Upper lobe of right lung (tissue), 1 donor: ENCODE data around the gene CTDP1. TPM values are rescaled to one million over a fixed set of nuclear protein-coding genes. Genes with fewer than 3 reads are reported as not detected.

Source experiments
- ATAC-seq: fragments of 200-7000 bp; cut with Tn5 transposase; one replicate; pipeline ENCODE4 v1.9.1; 2020; ENCODE audit warnings: mild to moderate bottlenecking, moderate library complexity
- DNase-seq: peaks from one replicate; pipeline ENCODE4 v3.0.0-alpha.2; 2020
- H3K27ac ChIP-seq: fragments of 200-600 bp; one replicate; pipeline ENCODE4 v1.8.0; 2022
- H3K27me3 ChIP-seq: fragments of 200-600 bp; one replicate; pipeline ENCODE4 v1.8.0; 2022; ENCODE audit warnings: mild to moderate bottlenecking
- H3K36me3 ChIP-seq: fragments of 200-600 bp; one replicate; pipeline ENCODE4 v1.8.0; 2022
- H3K4me1 ChIP-seq: fragments of 200-600 bp; one replicate; pipeline ENCODE4 v1.8.0; 2022
- H3K4me3 ChIP-seq: fragments of 200-600 bp; one replicate; pipeline ENCODE4 v1.8.0; 2022; ENCODE audit warnings: mild to moderate bottlenecking
- H3K9me3 ChIP-seq: fragments of 200-600 bp; one replicate; pipeline ENCODE4 v1.8.0; 2022
- intact Hi-C: fragments of 100-400 bp; cut with DNase I; formaldehyde crosslinking; loops from one replicate; pipeline ENCODE4 v1.11.0; 2022
- total RNA-seq: library from RNA; stranded (reverse); fragmentation: NEBNext Ultra II Directional; extraction: Animal tissue kit (Norgen Biotek cat#: 25700); gene quantifications from one replicate; pipeline ENCODE4 v1.2.1, GENCODE V29; 2021
- TF ChIP-seq, protein P1 (sequence below): fragments of 200-600 bp; IDR thresholded peaks from one replicate; pipeline ENCODE4 v1.8.0; 2022; ENCODE audit warnings: antibody characterized with exemption
- donor health status: DM: no; HTN: yes; CAD: no; lungs with severe emphysema.

Gene CTDP1
- total RNA-seq, 1 donor from 2014 or later: 23.0 TPM

DNA sequence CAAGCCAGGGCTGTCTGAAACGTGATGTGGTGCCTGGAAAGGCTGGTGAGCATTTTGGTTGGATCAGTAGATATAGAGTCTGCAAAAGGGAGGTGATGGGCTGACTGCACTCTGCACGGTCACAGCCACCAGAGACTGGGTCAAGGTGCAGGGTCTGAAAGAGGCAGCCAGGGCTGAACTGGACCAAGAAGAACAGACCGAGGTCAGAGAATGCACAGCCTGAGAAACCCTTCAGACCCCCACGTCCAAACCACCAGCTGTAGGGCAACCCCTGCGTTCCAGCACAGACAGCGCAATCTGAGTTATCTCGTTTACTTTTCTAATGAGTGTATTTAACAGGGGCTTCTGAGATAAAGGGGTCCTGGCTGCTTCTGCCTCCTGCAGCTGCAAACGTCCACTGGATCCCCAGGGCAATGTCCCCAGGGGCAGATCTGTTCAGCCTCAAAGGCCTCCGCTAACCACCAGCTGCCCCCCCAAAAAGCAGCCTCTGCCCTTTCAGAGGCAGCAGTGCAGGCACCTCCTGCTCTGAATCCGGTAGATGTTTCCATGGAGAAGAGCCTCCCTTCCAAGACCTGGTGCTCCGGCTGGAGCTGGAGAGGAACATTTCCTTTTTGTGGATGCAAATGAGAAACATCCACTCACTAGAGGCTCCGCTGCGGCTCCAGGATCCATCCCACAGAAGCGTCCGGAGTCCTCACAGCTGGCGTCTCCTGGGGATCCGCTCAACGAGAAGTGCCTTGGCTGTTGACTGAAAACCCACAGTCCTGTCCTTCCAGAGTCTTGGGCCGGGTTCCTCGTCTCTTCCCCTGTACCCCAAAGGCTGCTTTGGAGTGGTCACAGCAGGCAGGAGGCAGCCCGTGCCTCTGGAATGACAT, 117.2 kb downstream of the CTDP1 start:
- intact Hi-C loops: no loop called here
- peaks cover 59% of the 10 kb centered on the region for H3K27me3 ChIP-seq
- DNase-seq: peak; percentile 57

DNA sequence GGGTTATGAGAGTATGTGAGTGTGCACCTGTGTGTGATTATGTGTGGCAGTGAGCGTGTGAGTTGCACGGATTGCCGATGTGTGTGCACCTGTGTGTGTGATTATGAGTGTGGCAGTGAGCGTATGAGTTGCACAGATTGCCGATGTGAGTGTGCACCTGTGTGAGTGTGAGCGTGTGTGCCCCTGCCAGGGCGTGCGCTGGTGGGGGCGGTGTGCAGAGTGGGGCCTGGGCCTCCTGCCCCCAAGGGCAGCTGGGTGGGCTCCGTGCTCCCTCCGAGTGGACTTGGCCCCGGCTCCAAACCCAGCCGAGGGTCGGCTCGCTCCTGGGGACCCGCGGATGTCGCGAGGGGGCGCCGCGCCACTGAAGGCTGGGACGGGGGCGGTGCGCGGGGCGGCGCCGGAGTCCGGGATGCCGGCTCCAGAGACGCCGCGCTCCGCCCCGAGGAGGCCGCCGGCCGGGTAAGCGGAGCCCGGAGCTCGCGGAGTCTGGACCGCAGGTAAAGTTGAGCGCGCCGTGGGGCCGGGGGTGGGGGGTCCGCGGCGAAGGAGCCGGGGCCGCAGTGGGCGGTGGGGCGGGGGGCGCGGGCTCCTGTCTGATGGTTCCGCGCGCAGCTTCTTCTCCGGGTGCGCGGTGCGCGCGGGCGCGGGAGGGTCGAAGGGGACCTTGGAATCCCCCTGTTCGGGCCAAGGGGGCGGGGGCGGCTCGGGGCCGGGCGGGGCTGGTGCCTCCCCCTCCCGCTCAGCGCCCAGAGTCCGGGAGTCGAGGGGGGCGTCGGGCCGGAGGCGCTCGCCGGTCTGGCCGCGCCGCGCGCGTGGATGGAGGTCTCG, 118.1 kb downstream of the CTDP1 start, which contains the start of gene KCNG2:
Gene KCNG2 (plus strand): TSS at position 421 of the 828 bp plus-strand sequence. CDS start 65,730 bp downstream, outside the sequence.
- peaks cover 53% of the 10 kb centered on the region for H3K27me3 ChIP-seq

More for the DNA sequence above, 117.2 kb downstream of the CTDP1 start:
- no peak for ATAC-seq
- TF ChIP-seq, protein P1, sequence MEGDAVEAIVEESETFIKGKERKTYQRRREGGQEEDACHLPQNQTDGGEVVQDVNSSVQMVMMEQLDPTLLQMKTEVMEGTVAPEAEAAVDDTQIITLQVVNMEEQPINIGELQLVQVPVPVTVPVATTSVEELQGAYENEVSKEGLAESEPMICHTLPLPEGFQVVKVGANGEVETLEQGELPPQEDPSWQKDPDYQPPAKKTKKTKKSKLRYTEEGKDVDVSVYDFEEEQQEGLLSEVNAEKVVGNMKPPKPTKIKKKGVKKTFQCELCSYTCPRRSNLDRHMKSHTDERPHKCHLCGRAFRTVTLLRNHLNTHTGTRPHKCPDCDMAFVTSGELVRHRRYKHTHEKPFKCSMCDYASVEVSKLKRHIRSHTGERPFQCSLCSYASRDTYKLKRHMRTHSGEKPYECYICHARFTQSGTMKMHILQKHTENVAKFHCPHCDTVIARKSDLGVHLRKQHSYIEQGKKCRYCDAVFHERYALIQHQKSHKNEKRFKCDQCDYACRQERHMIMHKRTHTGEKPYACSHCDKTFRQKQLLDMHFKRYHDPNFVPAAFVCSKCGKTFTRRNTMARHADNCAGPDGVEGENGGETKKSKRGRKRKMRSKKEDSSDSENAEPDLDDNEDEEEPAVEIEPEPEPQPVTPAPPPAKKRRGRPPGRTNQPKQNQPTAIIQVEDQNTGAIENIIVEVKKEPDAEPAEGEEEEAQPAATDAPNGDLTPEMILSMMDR: no peak
- Histone ChIP-seq H3K4me1 (peaks cover 19% of the 10 kb centered on the region), H3K27ac (no peak overlapping the region), H3K4me3 (no peak overlapping the region), H3K36me3 (no peaks in the 10 kb centered on the region), H3K9me3 (no peaks in the 10 kb centered on the region)

GRCh38 chr18:79798346-79798998, 118.9 kb downstream of the CTDP1 start:
- Histone ChIP-seq H3K27ac (no peak overlapping the region), H3K9me3 (no peaks in the 10 kb centered on the region), H3K4me1 (peaks cover 10% of the 10 kb centered on the region), H3K4me3 (peak overlapping the region; percentile 26), H3K27me3 (peaks cover 53% of the 10 kb centered on the region), H3K36me3 (no peaks in the 10 kb centered on the region)
- peak; percentile 63 for DNase-seq
- TF ChIP-seq, protein P1: no peak
- ATAC-seq: no peak
- intact Hi-C loops: no loop called here

More for the DNA sequence above, 118.1 kb downstream of the CTDP1 start, which contains the start of gene KCNG2:
- Histone ChIP-seq H3K4me3 (peak within 1 kb of the TSS; percentile 26), H3K27ac (no peak within 1 kb of the TSS), H3K9me3 (no peaks in the 10 kb centered on the region), H3K36me3 (no peaks in the 10 kb centered on the region), H3K4me1 (peaks cover 10% of the 10 kb centered on the region)
- intact Hi-C loops: no loop called here
- DNase-seq (peak; percentile 64), ATAC-seq (peak; percentile 50)
- TF ChIP-seq, protein P1: peak; percentile 11

- Histone ChIP-seq H3K36me3 (no peaks in the 10 kb centered on the region), H3K4me3 (peak overlapping the region; percentile 26), H3K9me3 (no peaks in the 10 kb centered on the region), H3K27me3 (peaks cover 53% of the 10 kb centered on the region), H3K27ac (no peak overlapping the region), H3K4me1 (peaks cover 10% of the 10 kb centered on the region)
- ATAC-seq (no peak), DNase-seq (peak; percentile 44)
- TF ChIP-seq, protein P1: no peak
- intact Hi-C loops: no loop called here
These were observed 119.4 kb downstream of the CTDP1 start for GRCh38 chr18:79798999-79799370.

GRCh38 chr18:79799619-79800370, 120.2 kb downstream of the CTDP1 start:
- ATAC-seq (no peak), DNase-seq (peak; percentile 60)
- Histone ChIP-seq H3K4me3 (no peak overlapping the region), H3K36me3 (no peaks in the 10 kb centered on the region), H3K27ac (no peak overlapping the region), H3K27me3 (peaks cover 53% of the 10 kb centered on the region), H3K4me1 (peaks cover 10% of the 10 kb centered on the region), H3K9me3 (no peaks in the 10 kb centered on the region)
- TF ChIP-seq, protein P1: no peak
- intact Hi-C loops: no loop called here
